HepG2 (cell line): Measurements from ENCODE around the gene BCKDHB. TPM values are rescaled to one million over a fixed set of nuclear protein-coding genes. Genes with fewer than 3 reads are reported as not detected.

Source experiments
- ATAC-seq: fragments of 200-7000 bp; cut with Tn5 transposase; 3 replicates; pipeline ENCODE4 v1.9.1; 2020; ENCODE audit warnings: mild to moderate bottlenecking, moderate library complexity
- BruUV-seq: library from RNA; stranded (reverse); fragments of 400-500 nt; replicated peaks from 2 replicates; lab custom pipeline; 2021; lab: Mats Ljungman, UMichigan
- CTCF ChIA-PET: fragments of 300-600 bp; formaldehyde crosslinking; extraction: SDS; loops from one replicate; lab custom pipeline; 2021; ENCODE audit warnings: low total read pairs, inconsistent platforms, low intra/inter-chr PET ratio; lab: Yijun Ruan, JAX
- POLR2A ChIA-PET: fragments of 350-600 bp; sonication (Branson Sonifier 250); formaldehyde crosslinking; loops from one replicate; lab custom pipeline; 2020; ENCODE audit warnings: antibody characterized with exemption, inconsistent platforms; lab: Yijun Ruan, JAX
- DNase-seq: peaks from one replicate; pipeline ENCODE4 v3.0.0-alpha.2; 2015; ENCODE audit warnings: low spot score
- FAIRE-seq: peaks from 3 replicates; lab custom pipeline; 2011; peaks lifted over from hg19 to GRCh38; lab: Jason Lieb, UNC
- H2AFZ ChIP-seq: one replicate; pipeline ENCODE4 v1.6.1; 2011; ENCODE audit warnings: low read length, inconsistent platforms
- H3K27ac ChIP-seq: fragments of 300-600 bp; 3 replicates; pipeline ENCODE4 v1.8.0; 2011; ENCODE audit warnings: mixed run types, mild to moderate bottlenecking, mixed read lengths, low read length, inconsistent platforms; ENCODE audit not compliant: insufficient read depth; ENCODE audit errors: extremely low read length
- H3K27me3 ChIP-seq, 2 experiments: fragments of 200-600 bp in 1 of 2; 2 replicates in 1 of 2; 3 replicates in 1 of 2; pipeline versions ENCODE4 v1.6.0 to v1.8.0; 2011; ENCODE audit warnings: low read length in 2 of 2, mild to moderate bottlenecking in 2 of 2, moderate library complexity in 2 of 2, inconsistent platforms in 1 of 2; ENCODE audit not compliant: insufficient read depth in 2 of 2, control insufficient read depth in 1 of 2
- H3K36me3 ChIP-seq, 2 experiments: fragments of 200-600 bp in 1 of 2; replicated peaks in 1 of 2; 2 replicates in 1 of 2; 3 replicates in 1 of 2; pipeline versions ENCODE4 v1.5.1 to v1.8.0; 2011; ENCODE audit warnings: low read length in 2 of 2, inconsistent platforms in 1 of 2; ENCODE audit not compliant: insufficient read depth in 2 of 2, control insufficient read depth in 1 of 2
- H3K4me1 ChIP-seq: 2 replicates; pipeline ENCODE4 v1.5.1; 2012; ENCODE audit warnings: low read length, inconsistent platforms; ENCODE audit not compliant: insufficient read depth
- H3K4me2 ChIP-seq: 2 replicates; pipeline ENCODE4 v1.6.0; 2011; ENCODE audit warnings: low read depth, low read length, inconsistent platforms
- H3K4me3 ChIP-seq, 3 experiments: fragments of 200-600 bp in 1 of 3; sonication (generic), shearing (Covaris generic) in 1 of 3; replicated peaks in 1 of 3; 2 replicates each; pipeline ENCODE4 v1.5.1; 2011 to 2016; ENCODE audit warnings: low read length in 3 of 3, inconsistent platforms in 2 of 3, low read depth in 2 of 3, mild to moderate bottlenecking in 2 of 3, control low read depth in 1 of 3, mixed read lengths in 1 of 3; ENCODE audit not compliant: insufficient read depth in 1 of 3
- H3K79me2 ChIP-seq: one replicate; pipeline ENCODE4 v1.6.1; 2011; ENCODE audit warnings: low read length, inconsistent platforms; ENCODE audit not compliant: insufficient read depth
- H3K9ac ChIP-seq: 2 replicates; pipeline ENCODE4 v1.6.0; 2011; ENCODE audit warnings: mild to moderate bottlenecking, low read depth, low read length, inconsistent platforms; ENCODE audit not compliant: insufficient read depth
- H3K9me3 ChIP-seq: 2 replicates; pipeline ENCODE4 v1.5.1; 2012; ENCODE audit warnings: mild to moderate bottlenecking, low read length
- H4K20me1 ChIP-seq: 2 replicates; pipeline ENCODE4 v1.6.0; 2011; ENCODE audit warnings: inconsistent platforms, mild to moderate bottlenecking, low read length, moderate library complexity; ENCODE audit not compliant: insufficient read depth
- ATF4 ChIP-seq, 2 experiments: fragments of 450-650 bp in 1 of 2; sonication (generic) in 1 of 2; formaldehyde crosslinking; IDR thresholded peaks; 2 replicates each; pipeline versions ENCODE4 v1.5.0 to v1.8.0; 2020 to 2022; ENCODE audit warnings: mild to moderate bottlenecking in 1 of 2, missing genetic modification reagents in 1 of 2
- BRCA1 ChIP-seq: sonication (generic); formaldehyde crosslinking; IDR thresholded peaks from 2 replicates; pipeline ENCODE4 v1.4.0; 2020; ENCODE audit warnings: missing genetic modification reagents
- ETS1 ChIP-seq: sonication (generic); formaldehyde crosslinking; IDR thresholded peaks from 2 replicates; pipeline ENCODE4 v1.4.0; 2020; ENCODE audit warnings: missing genetic modification reagents
- HDAC6 ChIP-seq: fragments of 200-600 bp; sonication (generic); IDR thresholded peaks from 2 replicates; pipeline ENCODE4 v1.7.0; 2017; ENCODE audit warnings: mild to moderate bottlenecking, antibody characterized with exemption, low read length, low read depth
- HNRNPH1 ChIP-seq: fragments of 200-400 bp; formaldehyde crosslinking; optimal IDR thresholded peaks from 2 replicates; pipeline ENCODE3; 2017; ENCODE audit warnings: mild to moderate bottlenecking, low read depth, low read length
- KDM4B ChIP-seq: sonication (generic); formaldehyde crosslinking; IDR thresholded peaks from 2 replicates; pipeline ENCODE4 v1.4.0; 2020; ENCODE audit warnings: missing genetic modification reagents
- KLF15 ChIP-seq: sonication (generic); formaldehyde crosslinking; IDR thresholded peaks from 2 replicates; pipeline ENCODE4 v1.8.1; 2023; ENCODE audit warnings: borderline replicate concordance, mild to moderate bottlenecking, inconsistent platforms, missing genetic modification reagents, mixed read lengths
- NFATC3 ChIP-seq: sonication (generic); formaldehyde crosslinking; IDR thresholded peaks from 2 replicates; pipeline ENCODE4 v1.5.1; 2020; ENCODE audit warnings: mild to moderate bottlenecking, missing genetic modification reagents
- RFXANK ChIP-seq: IDR thresholded peaks from 2 replicates; pipeline ENCODE4 v1.6.1; 2016
- ZBTB8A ChIP-seq: sonication (generic); formaldehyde crosslinking; IDR thresholded peaks from 2 replicates; pipeline ENCODE4 v1.4.0; 2020; ENCODE audit warnings: mild to moderate bottlenecking, low read depth, missing genetic modification reagents, borderline replicate concordance
- ZNF512B ChIP-seq: sonication (generic); formaldehyde crosslinking; IDR thresholded peaks from 2 replicates; pipeline ENCODE4 v1.5.1; 2020; ENCODE audit warnings: missing genetic modification reagents, mild to moderate bottlenecking, borderline replicate concordance
- WGBS: methylation state at CpG from one replicate; pipeline ENCODE4 v1.1.6; 2017; ENCODE audit warnings: low lambda C conversion rate; 5-methylcytosine and 5-hydroxymethylcytosine counted together
- in situ Hi-C: cut with HindIII; loops from 2 replicates; pipeline ENCODE4 v1.10.0; 2017; ENCODE audit warnings: low pct_unique_long_range_greater_than_20kb; ENCODE audit not compliant: extremely low pct_ligation_motif_present
- intact Hi-C: fragments of 100-400 bp; cut with micrococcal nuclease; formaldehyde crosslinking; loops from one replicate; pipeline ENCODE4 v1.10.0; 2022; ENCODE audit not compliant: unreplicated experiment
- polyA plus RNA-seq, 8 experiments: library from polyadenylated mRNA; depleted of rRNA in 3 of 8; stranded (reverse) in 7 of 8; unstranded in 1 of 8; fragments of >200 nt; fragmentation: Illumina TruSeq in 4 of 8; extraction: Trizol in 4 of 8; gene quantifications; 2 replicates each; pipeline versions ENCODE4 v1.2.1 to v1.2.3, GENCODE V29; 2011 to 2016; ENCODE audit warnings: low read depth in 4 of 8, missing spikeins in 1 of 8, mixed read lengths in 1 of 8; ENCODE audit not compliant: insufficient read depth in 1 of 8
- total RNA-seq, 5 experiments: library from RNA; depleted of rRNA; stranded (reverse); fragments of >200 nt; fragmentation: Illumina TruSeq; extraction: Trizol; gene quantifications; 2 replicates each; pipeline ENCODE4 v1.2.3, GENCODE V29; 2016; ENCODE audit warnings: low read depth in 1 of 5

The BCKDHB gene
- total and polyA plus RNA-seq, 2 of the 13 experiments (the other 11 are each of a cell fraction or from before 2014, with no cell fraction given), result 10.8 to 13.6 TPM

DNA sequence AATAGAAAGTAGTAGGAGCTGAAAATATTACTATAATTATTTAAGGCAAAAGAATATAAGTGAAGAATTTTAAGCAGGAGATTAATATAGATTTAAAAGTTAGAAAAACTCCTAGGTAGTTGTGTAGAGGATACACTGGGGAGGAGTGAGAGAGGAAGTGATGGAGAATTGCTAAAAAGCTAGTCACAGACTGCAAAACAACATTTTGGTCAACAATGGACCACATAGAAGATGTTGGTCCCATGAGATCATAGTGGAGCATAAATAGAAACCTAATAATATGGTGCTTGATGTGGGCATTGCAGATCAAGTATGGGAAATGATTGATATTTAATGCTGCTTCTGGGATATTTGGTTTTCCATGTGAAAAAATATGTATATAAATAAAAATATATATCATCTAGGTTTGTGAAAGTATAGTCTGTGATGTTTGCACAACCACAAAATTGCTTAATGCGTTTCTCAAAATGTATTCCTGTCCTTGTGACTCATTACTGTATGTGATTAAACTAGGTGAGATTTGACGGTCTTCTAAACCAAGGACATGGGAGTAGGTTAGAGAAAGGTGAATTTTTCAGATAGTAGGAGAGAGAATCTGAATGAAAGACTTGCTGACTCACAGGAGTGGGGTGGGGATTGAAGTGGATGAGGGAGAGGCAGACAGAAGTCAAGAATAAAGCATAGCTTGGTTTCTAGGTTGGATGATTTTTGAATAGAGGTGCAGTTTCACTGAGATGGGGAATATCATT lies 174.0 kb downstream of the BCKDHB start:
- H3K79me2 ChIP-seq, result no peaks in the 10 kb centered on the region
- no TSS peak for BruUV-seq
- no peaks in the 10 kb centered on the region for H3K27me3 ChIP-seq
- no peaks in the 10 kb centered on the region for H3K4me1 ChIP-seq
- no peak for DNase-seq
- no peak overlapping the region for H2AFZ ChIP-seq
- 93% methylated on average over 2 of the region's 2 CpGs for WGBS
- CTCF ChIA-PET, result no interaction called here
- no peak overlapping the region for H3K4me3 ChIP-seq
- no peak for ATAC-seq
- TF ChIP-seq ZBTB8A (CRISPR knock-in tag) (no peak), BRCA1 (CRISPR knock-in tag) (no peak), ETS1 (CRISPR knock-in tag) (no peak), NFATC3 (CRISPR knock-in tag) (no peak), KLF15 (CRISPR knock-in tag) (no peak), HDAC6 (no peak), ZNF512B (no peak), KDM4B (CRISPR knock-in tag) (no peak), RFXANK (no peak), ATF4 (CRISPR knock-in tag; IDR thresholded peaks at IDR 0.05) (no peak), HNRNPH1 (no peak)
- FAIRE-seq, result no peak
- in situ Hi-C loops (no loop called here), intact Hi-C loops (no loop called here)
- no peak overlapping the region for H3K27ac ChIP-seq
- H4K20me1 ChIP-seq, result no peaks in the 10 kb centered on the region
- no peak overlapping the region for H3K9ac ChIP-seq
- POLR2A ChIA-PET, result no interaction called here
- no peaks in the 10 kb centered on the region for H3K9me3 ChIP-seq
- no peak overlapping the region for H3K4me2 ChIP-seq
- no peaks in the 10 kb centered on the region for H3K36me3 ChIP-seq
